Stimulated activated CD4-positive, alpha-beta T cell treated with anti-CD3 and anti-CD28 coated beads, TNF-alpha, amount 100 ng/mL, for 4 hours (primary cell): ENCODE data around the gene TRPV2.

Experiments used
- DNase-seq, 3 experiments: peaks; one replicate each; pipeline ENCODE4 v3.0.0-alpha.2; 2020; ENCODE audit warnings: low read depth in 3 of 3

TRPV2 gene

GRCh38 chr17:16473044-16474011 lies 58.0 kb downstream of the TRPV2 start:
- no peak for DNase-seq

DNA sequence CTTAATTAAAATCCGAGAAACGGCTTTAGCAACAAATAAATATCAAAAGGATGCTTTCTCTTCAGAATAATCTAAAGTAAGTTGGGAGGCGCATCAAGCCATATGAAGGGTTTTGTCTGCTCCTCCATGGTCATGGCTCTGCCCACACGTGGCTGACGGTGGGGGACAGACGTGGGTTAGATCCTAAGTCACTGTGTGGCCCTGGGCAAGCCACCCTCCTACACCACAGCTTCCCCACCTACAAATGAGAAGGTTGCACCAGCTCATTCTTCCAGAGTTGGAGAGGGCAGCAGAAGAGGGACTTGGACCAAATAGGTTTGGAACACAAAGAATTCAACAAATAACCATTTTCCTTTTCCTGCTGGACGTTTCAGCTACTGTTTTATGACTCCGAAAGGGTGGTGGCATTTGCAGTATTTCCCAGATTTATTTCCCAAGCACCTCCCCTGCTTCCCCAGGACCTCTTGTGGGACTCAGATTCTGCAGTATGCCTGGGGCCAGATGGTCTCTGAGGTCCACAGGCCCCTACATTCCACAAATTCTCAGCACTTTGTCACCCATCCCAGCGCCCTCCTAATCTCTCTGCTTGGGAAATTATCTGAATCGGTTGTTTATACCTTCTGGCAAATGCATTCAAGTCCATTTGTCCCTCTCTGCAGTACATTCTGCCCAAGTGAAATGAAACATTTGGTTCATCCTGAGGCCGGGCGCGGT lies 58.8 kb downstream of the TRPV2 start:
- no peak for DNase-seq

DNA sequence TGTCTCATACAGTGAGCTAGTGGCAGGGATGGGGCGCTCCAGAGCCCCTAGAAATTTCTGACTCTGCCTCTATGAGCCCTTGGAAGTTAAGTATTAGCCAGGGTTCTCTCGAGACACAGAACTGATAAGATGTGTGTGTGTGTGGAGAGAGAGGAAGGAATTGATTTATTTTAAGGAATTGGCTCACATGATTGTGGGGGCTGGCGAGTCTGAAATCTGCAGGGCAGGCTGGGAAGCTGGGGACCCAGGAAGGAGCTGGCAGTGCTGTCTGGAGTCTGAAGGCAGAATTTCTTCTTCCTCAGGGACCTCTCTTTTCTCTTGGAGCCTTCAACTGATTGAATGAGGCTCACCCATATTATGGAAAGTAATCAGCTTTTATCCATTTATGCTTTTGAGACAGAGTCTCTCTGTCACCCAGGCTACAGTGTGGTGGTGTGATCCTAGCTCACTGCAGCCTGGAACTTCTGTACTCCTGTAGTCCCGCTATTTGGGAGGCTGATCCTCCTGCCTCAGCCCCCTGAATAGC lies 59.9 kb downstream of the TRPV2 start:
- DNase-seq, result no peak

DNA sequence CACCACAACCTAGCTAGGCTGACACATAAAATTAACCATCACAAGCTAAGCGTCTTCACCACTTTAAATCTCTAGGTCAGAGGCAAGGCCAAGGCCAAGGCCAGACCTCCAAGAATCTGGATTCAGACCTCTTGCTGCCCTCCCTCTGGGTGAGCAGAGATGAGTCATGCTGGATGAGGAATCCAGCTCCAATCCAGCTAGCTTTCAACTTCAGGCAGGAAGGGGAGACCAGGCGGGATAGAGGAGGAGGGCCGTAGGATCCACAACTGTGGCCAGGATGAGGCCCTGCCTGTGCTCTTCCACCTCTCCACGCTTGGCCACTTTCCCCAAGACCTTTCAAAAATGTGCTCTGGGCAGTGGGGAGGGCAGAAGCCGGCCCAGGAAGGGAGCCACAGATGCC lies 61.9 kb downstream of the TRPV2 start:
- no peak for DNase-seq

- no peak for DNase-seq
These were observed 62.3 kb downstream of the TRPV2 start for GRCh38 chr17:16477666-16478065.

DNA sequence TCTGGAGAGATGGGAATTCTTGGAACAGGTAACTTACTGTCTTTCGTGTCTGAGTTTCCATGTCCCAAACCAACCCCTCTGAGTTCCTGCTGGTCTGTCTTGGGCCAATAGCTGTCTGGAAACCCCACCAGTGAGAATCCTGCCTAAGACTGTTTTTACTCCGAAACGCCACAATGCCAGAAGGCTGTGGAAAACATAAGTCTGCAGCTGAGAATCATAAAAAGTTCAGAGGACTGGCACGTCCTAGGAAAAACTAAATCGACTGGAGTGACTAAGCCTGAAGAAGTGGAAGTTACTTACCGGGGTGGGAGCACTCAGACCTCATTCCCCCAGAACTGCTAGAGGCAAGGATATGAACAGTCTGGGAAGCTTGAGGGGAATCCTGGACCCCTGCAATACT lies 63.3 kb downstream of the TRPV2 start:
- DNase-seq, result no peak

GRCh38 chr17:16479264-16479663 lies 63.9 kb downstream of the TRPV2 start:
- no peak for DNase-seq

DNA sequence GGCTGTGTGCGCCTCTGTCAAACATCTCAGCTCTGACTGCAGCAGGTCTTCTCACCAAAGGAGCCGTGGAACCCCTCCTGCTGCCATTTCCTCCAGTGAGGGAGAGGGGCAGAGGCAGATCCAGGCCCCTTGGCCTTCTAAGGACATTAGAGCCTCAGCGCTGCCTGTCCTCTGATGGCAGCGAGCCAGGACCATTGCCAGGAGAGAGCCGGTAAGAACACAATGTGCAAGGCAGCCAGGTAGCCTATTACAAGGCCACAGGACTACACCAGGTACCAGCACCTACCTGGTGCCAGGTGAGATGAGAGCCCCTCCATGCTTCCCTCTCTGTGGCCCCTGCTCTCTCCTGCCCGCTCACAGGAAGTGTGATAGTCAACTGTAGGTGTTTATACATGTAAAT lies 65.6 kb downstream of the TRPV2 start:
- DNase-seq, result no peak

DNA sequence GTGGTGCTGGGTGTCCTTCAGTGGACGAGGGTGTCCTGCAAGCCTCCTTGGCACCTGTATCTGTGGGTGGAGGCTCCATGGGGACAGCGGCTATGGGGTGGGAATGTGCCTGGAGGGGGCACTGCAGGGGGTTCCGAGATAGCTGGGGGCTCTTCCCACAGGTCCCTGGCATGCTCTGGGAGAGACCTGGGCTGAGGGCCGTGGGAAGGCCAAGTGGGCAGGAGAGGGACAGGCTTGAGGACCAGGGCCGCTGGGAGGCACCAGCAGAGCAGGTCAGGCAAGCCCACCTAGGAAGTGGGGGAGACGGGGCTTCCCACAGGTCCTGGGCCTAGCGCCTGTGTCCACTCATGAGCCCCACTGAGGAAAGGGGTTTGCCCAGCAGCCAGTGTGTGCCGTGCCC lies 66.9 kb downstream of the TRPV2 start:
- DNase-seq, result no peak

- no peak for DNase-seq
These were observed 67.8 kb downstream of the TRPV2 start for GRCh38 chr17:16483021-16483645.

DNA sequence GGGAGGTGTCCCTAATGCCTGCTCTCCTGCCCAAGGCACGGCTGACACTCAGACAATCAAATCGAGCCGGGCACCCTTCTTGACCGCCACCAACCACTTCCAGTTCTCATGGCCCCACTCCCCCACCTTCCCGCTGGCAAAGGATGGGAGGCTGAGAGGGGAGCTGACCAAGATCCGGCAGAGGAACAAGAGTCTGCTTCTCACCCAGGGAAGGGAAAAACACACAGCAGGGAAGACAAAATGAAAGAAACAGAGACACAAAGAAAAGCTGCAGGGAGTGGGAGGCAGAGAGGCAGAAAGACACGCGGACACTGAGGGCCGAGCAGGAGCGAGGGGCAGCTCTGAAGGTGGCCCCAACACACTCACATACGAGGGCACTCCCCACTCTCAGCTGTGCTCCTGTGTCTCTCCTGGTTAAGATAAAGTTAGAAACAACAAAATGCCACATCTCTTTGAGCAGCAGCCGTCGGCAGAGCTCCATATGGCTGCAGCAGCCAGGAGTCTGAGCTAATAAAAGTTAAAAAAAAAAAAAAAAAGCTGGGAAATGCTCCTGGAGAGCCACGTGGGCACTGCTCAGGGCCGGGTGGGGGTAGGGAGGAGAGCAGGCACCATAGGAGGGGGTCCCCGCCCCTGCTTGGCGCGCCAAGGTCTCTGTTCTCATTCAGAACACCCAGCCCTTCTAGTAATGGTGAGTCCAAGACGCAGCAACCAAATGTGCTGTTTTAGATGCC lies 69.2 kb downstream of the TRPV2 start:
- no peak for DNase-seq
